ENCODE data around the gene ANAPC16.
A peak's percentile ranks its signal among the peaks of the same experiment; 100 is the strongest.

ANAPC16 gene

DNA sequence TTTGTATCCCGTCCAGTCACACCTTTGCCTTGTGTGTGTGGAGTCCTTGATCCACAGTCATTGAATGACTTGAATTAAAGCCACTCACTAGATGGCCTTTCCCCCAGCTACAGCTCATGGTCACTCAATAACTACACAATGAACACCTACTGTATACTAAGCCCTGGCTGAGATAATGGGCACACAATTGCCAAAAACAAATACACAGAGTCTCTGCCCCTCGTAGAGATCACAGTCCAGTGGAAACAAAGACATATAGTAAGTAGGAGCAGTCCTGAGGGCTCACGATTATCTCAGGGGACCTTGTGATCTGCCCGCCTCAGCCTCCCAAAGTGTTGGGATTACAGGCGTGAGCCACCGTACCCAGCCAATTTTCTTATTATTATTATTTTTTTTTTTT, 35.8 kb downstream of the ANAPC16 start:
- Histone ChIP-seq H3K23ac (ENCODE audit: low read length) (no peak overlapping the region), H3K27me3 (ENCODE audit: insufficient read depth, low read length) (no peaks in the 10 kb centered on the region), H3K9ac (ENCODE audit: low read length) (no peak overlapping the region), H2BK120ac (ENCODE audit: insufficient read depth, low read length, poor library complexity) (no peak overlapping the region), H4K91ac (ENCODE audit: low read depth, low read length) (no peak overlapping the region), H3K4me1 (ENCODE audit: control insufficient read depth in 1 of 2, insufficient read depth in 2 of 2, low read length in 2 of 2) (peaks cover 10 to 19% of the 10 kb centered on the region in 2 experiments), H2BK5ac (ENCODE audit: low read depth, low read length, poor library complexity) (no peak overlapping the region), H3K18ac (ENCODE audit: low read length) (no peak overlapping the region), H3K36me3 (ENCODE audit: control insufficient read depth in 1 of 2, insufficient read depth in 2 of 2, low read length in 2 of 2) (no peaks in the 10 kb centered on the region), H2BK12ac (ENCODE audit: low read length) (no peak overlapping the region), H3K79me1 (ENCODE audit: low read length) (peaks cover 9% of the 10 kb centered on the region), H3K4me2 (ENCODE audit: low read length) (no peak overlapping the region), H3K4ac (ENCODE audit: low read depth, low read length) (no peak overlapping the region), H4K8ac (ENCODE audit: low read depth, low read length) (no peak overlapping the region), H2AK5ac (ENCODE audit: low read length) (no peak overlapping the region), H4K12ac (ENCODE audit: low read depth, low read length) (no peak overlapping the region), H3K79me2 (ENCODE audit: control insufficient read depth, insufficient read depth, low read length, poor library complexity) (no peaks in the 10 kb centered on the region), H3K27ac (ENCODE audit: low read depth, low read length) (no peak overlapping the region), H3K4me3 (ENCODE audit: low read depth, low read length) (no peak overlapping the region), H2AFZ (ENCODE audit: insufficient read depth, low read length, poor library complexity) (no peak overlapping the region), H3K9me3 (ENCODE audit: insufficient read depth, low read depth, low read length) (no peaks in the 10 kb centered on the region), H3K14ac (ENCODE audit: low read length) (no peak overlapping the region)
- no peak for DNase-seq
- WGBS (ENCODE audit: extremely low coverage, insufficient coverage, insufficient read length): no CpG with 5 or more reads among the region's 6 CpGs

- no CpG with 5 or more reads among the region's 3 CpGs for WGBS (ENCODE audit: extremely low coverage, insufficient coverage, insufficient read length)
- H3K4me3 ChIP-seq (ENCODE audit: low read depth, low read length): no peak overlapping the region
These were observed 37.2 kb downstream of the ANAPC16 start for GRCh38 chr10:72252972-72253371.

DNA sequence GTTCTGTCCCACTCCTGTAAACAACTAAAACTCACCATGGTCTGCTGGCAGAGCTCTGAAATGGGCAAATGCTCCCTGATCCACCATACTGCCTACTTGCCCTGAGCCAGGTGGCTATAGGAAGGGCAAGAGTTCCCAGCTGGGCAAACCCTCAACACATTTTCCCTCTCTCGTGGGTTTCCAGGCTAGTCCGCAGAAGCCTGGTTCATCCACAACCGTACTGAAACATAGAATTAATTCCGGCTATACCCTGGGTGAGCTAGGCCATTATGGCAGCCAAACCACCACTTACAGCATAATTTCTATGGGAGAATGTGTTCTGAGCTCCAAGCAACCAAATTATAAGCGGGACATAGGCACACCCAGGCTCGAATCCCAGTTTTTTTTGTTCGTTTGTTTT, 37.8 kb downstream of the ANAPC16 start:
- no peak overlapping the region for H3K4me3 ChIP-seq (ENCODE audit: low read depth, low read length)
- H2BK120ac ChIP-seq (ENCODE audit: insufficient read depth, low read length, poor library complexity): no peak overlapping the region
- no peak overlapping the region for H3K18ac ChIP-seq (ENCODE audit: low read length)
- H4K8ac ChIP-seq (ENCODE audit: low read depth, low read length): no peak overlapping the region
- no peak overlapping the region for H3K27ac ChIP-seq (ENCODE audit: low read depth, low read length)
- no peak overlapping the region for H4K12ac ChIP-seq (ENCODE audit: low read depth, low read length)
- no CpG with 5 or more reads among the region's 7 CpGs for WGBS (ENCODE audit: extremely low coverage, insufficient coverage, insufficient read length)
- DNase-seq: no peak
- no peak overlapping the region for H3K4me2 ChIP-seq (ENCODE audit: low read length)
- H2AK5ac ChIP-seq (ENCODE audit: low read length): no peak overlapping the region
- H3K36me3 ChIP-seq (ENCODE audit: control insufficient read depth in 1 of 2, insufficient read depth in 2 of 2, low read length in 2 of 2): no peaks in the 10 kb centered on the region
- H2AFZ ChIP-seq (ENCODE audit: insufficient read depth, low read length, poor library complexity): no peak overlapping the region
- no peak overlapping the region for H4K91ac ChIP-seq (ENCODE audit: low read depth, low read length)
- peak overlapping the region; percentile 16 for H2BK5ac ChIP-seq (ENCODE audit: low read depth, low read length, poor library complexity)
- no peak overlapping the region for H2BK12ac ChIP-seq (ENCODE audit: low read length)
- H3K4me1 ChIP-seq (ENCODE audit: control insufficient read depth in 1 of 2, insufficient read depth in 2 of 2, low read length in 2 of 2): peaks cover 5 to 13% of the 10 kb centered on the region in 2 experiments
- H3K9ac ChIP-seq (ENCODE audit: low read length): no peak overlapping the region
- no peak overlapping the region for H3K4ac ChIP-seq (ENCODE audit: low read depth, low read length)
- H3K27me3 ChIP-seq (ENCODE audit: insufficient read depth, low read length): no peaks in the 10 kb centered on the region
- H3K23ac ChIP-seq (ENCODE audit: low read length): peak overlapping the region; percentile 14
- H3K79me2 ChIP-seq (ENCODE audit: control insufficient read depth, insufficient read depth, low read length, poor library complexity): no peaks in the 10 kb centered on the region
- H3K79me1 ChIP-seq (ENCODE audit: low read length): peaks cover 9% of the 10 kb centered on the region
- no peak overlapping the region for H3K14ac ChIP-seq (ENCODE audit: low read length)
- no peaks in the 10 kb centered on the region for H3K9me3 ChIP-seq (ENCODE audit: insufficient read depth, low read depth, low read length)

More at GRCh38 chr10:72252972-72253371, 37.2 kb downstream of the ANAPC16 start:
- H2BK120ac ChIP-seq (ENCODE audit: insufficient read depth, low read length, poor library complexity): no peak overlapping the region
- peaks cover 9% of the 10 kb centered on the region for H3K79me1 ChIP-seq (ENCODE audit: low read length)
- H3K9me3 ChIP-seq (ENCODE audit: insufficient read depth, low read depth, low read length): no peaks in the 10 kb centered on the region
- H2AK5ac ChIP-seq (ENCODE audit: low read length): peak overlapping the region; percentile 41
- peaks cover 7 to 16% of the 10 kb centered on the region in 2 experiments for H3K4me1 ChIP-seq (ENCODE audit: control insufficient read depth in 1 of 2, insufficient read depth in 2 of 2, low read length in 2 of 2)
- H3K36me3 ChIP-seq (ENCODE audit: control insufficient read depth in 1 of 2, insufficient read depth in 2 of 2, low read length in 2 of 2): no peaks in the 10 kb centered on the region
- no peak overlapping the region for H2BK12ac ChIP-seq (ENCODE audit: low read length)
- H3K9ac ChIP-seq (ENCODE audit: low read length): no peak overlapping the region
- no peak overlapping the region for H2BK5ac ChIP-seq (ENCODE audit: low read depth, low read length, poor library complexity)
- DNase-seq: no peak
- H4K12ac ChIP-seq (ENCODE audit: low read depth, low read length): no peak overlapping the region
- no peak overlapping the region for H3K14ac ChIP-seq (ENCODE audit: low read length)
- no peaks in the 10 kb centered on the region for H3K79me2 ChIP-seq (ENCODE audit: control insufficient read depth, insufficient read depth, low read length, poor library complexity)
- H3K4ac ChIP-seq (ENCODE audit: low read depth, low read length): no peak overlapping the region
- H3K27me3 ChIP-seq (ENCODE audit: insufficient read depth, low read length): no peaks in the 10 kb centered on the region
- no peak overlapping the region for H3K27ac ChIP-seq (ENCODE audit: low read depth, low read length)
- no peak overlapping the region for H2AFZ ChIP-seq (ENCODE audit: insufficient read depth, low read length, poor library complexity)
- no peak overlapping the region for H4K8ac ChIP-seq (ENCODE audit: low read depth, low read length)
- no peak overlapping the region for H4K91ac ChIP-seq (ENCODE audit: low read depth, low read length)
- no peak overlapping the region for H3K23ac ChIP-seq (ENCODE audit: low read length)
- no peak overlapping the region for H3K18ac ChIP-seq (ENCODE audit: low read length)
- no peak overlapping the region for H3K4me2 ChIP-seq (ENCODE audit: low read length)

DNA sequence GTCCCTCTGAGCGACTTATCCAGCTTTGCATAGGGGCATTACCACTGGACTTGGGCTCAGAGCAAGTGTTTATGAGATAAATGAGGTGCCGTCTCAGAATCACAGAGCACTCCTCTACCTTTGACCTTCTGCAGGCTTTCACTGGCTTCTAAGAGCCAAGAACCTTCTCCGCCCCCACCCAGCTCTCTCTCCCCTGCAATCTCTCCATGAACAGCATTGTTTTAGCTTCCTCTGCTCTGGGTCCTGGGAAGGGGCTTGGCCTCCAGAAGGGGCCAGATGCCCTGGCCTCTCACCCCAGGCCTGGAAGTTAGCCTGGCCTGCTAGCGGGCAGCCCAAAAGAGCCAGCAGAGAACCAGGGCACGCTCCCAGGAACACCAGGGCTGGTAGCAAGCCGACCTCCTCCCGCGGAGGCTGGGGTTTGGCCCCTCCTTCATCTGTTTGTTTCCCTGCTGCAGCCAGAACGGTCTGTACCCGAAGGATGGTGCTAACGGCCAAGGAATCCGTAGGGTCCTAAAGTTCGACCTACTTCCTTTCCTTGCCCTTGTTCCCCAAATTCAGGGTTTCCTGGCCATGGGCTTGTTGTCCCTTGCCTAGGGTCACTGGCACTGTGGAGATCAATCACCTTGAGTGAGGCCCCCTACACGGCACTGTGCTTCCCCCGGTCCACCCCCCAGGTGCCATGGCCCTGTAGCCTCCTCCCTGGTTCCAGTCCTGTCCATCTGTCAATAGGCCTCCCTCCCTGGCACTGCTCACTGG, 39.2 kb downstream of the ANAPC16 start:
- Histone ChIP-seq H3K9me3 (ENCODE audit: insufficient read depth, low read depth, low read length) (no peaks in the 10 kb centered on the region), H2BK12ac (ENCODE audit: low read length) (peak overlapping the region; percentile 91), H3K18ac (ENCODE audit: low read length) (peak overlapping the region; percentile 81), H4K8ac (ENCODE audit: low read depth, low read length) (peak overlapping the region; percentile 89), H3K27me3 (ENCODE audit: insufficient read depth, low read length) (no peaks in the 10 kb centered on the region), H3K27ac (ENCODE audit: low read depth, low read length) (peak overlapping the region; percentile 68), H3K23ac (ENCODE audit: low read length) (no peak overlapping the region), H3K4ac (ENCODE audit: low read depth, low read length) (peak overlapping the region; percentile 72), H2AFZ (ENCODE audit: insufficient read depth, low read length, poor library complexity) (peak overlapping the region; percentile 76), H3K36me3 (ENCODE audit: control insufficient read depth in 1 of 2, insufficient read depth in 2 of 2, low read length in 2 of 2) (no peaks in the 10 kb centered on the region), H3K14ac (ENCODE audit: low read length) (peak overlapping the region; percentile 80), H3K9ac (ENCODE audit: low read length) (peak overlapping the region; percentile 59), H4K12ac (ENCODE audit: low read depth, low read length) (no peak overlapping the region), H3K4me2 (ENCODE audit: low read length) (peak overlapping the region; percentile 66), H3K79me1 (ENCODE audit: low read length) (peaks cover 12% of the 10 kb centered on the region), H3K4me3 (ENCODE audit: low read depth, low read length) (no peak overlapping the region), H2BK120ac (ENCODE audit: insufficient read depth, low read length, poor library complexity) (peak overlapping the region; percentile 85), H3K79me2 (ENCODE audit: control insufficient read depth, insufficient read depth, low read length, poor library complexity) (peaks cover 2% of the 10 kb centered on the region), H4K91ac (ENCODE audit: low read depth, low read length) (peak overlapping the region; percentile 94), H2BK5ac (ENCODE audit: low read depth, low read length, poor library complexity) (peak overlapping the region; percentile 71), H3K4me1 (ENCODE audit: control insufficient read depth in 1 of 2, insufficient read depth in 2 of 2, low read length in 2 of 2) (peaks cover 10 to 13% of the 10 kb centered on the region in 2 experiments), H2AK5ac (ENCODE audit: low read length) (peak overlapping the region; percentile 22)
- no CpG with 5 or more reads among the region's 15 CpGs for WGBS (ENCODE audit: extremely low coverage, insufficient coverage, insufficient read length)
- DNase-seq: no peak
